PC-3 (cell line): ENCODE results near the gene SEC14L3. TPM values are rescaled to one million over a fixed set of nuclear protein-coding genes. Genes with fewer than 3 reads are reported as not detected.

Source experiments
- ATAC-seq: fragments of 200-7000 bp; cut with Tn5 transposase; 2 replicates; pipeline ENCODE4 v1.9.1; 2020; ENCODE audit warnings: mild to moderate bottlenecking, moderate library complexity
- BruUV-seq: library from RNA; stranded (reverse); fragments of 400-500 nt; replicated peaks from 2 replicates; lab custom pipeline; 2021; lab: Mats Ljungman, UMichigan
- CTCF ChIA-PET: fragments of 300-600 bp; sonication (Branson Sonifier 250); formaldehyde crosslinking; loops from one replicate; lab custom pipeline; 2022; ENCODE audit warnings: antibody characterized with exemption; lab: Charles Lee
- POLR2A ChIA-PET: fragments of 300-600 bp; sonication (Branson Sonifier 250); formaldehyde crosslinking; loops from one replicate; lab custom pipeline; 2022; ENCODE audit warnings: antibody characterized with exemption; ENCODE audit not compliant: unreplicated experiment; lab: Charles Lee
- DNase-seq: peaks from one replicate; pipeline ENCODE4 v3.0.0-alpha.2; 2015
- H2AFZ ChIP-seq: fragments of 300-600 bp; sonication (generic); 2 replicates; pipeline ENCODE4 v1.6.0; 2016; ENCODE audit warnings: antibody characterized with exemption, low read length
- H3F3A ChIP-seq: fragments of 300-600 bp; sonication (generic); one replicate; pipeline ENCODE4 v1.6.0; 2017; ENCODE audit warnings: antibody characterized with exemption, low read length, control low read depth, mild to moderate bottlenecking; ENCODE audit not compliant: unreplicated experiment
- H3K27ac ChIP-seq: fragments of 300-600 bp; sonication (generic); 2 replicates; pipeline ENCODE4 v1.5.1; 2016; ENCODE audit warnings: mild to moderate bottlenecking, low read length
- H3K27me3 ChIP-seq: fragments of 300-600 bp; sonication (generic); 2 replicates; pipeline ENCODE4 v1.6.1; 2016; ENCODE audit warnings: low read length, mixed read lengths
- H3K36me3 ChIP-seq: fragments of 300-600 bp; sonication (generic); 2 replicates; pipeline ENCODE4 v1.6.1; 2016; ENCODE audit warnings: low read depth, mixed run types, low read length, mixed read lengths
- H3K4me1 ChIP-seq: fragments of 300-600 bp; sonication (generic); 2 replicates; pipeline ENCODE4 v1.5.1; 2016; ENCODE audit warnings: low read length; ENCODE audit not compliant: insufficient read depth
- H3K4me2 ChIP-seq: fragments of 300-600 bp; sonication (generic); 2 replicates; pipeline ENCODE4 v1.6.0; 2016; ENCODE audit warnings: low read length
- H3K4me3 ChIP-seq: fragments of 300-600 bp; sonication (generic); 2 replicates; pipeline ENCODE4 v1.5.1; 2016; ENCODE audit warnings: mild to moderate bottlenecking, low read length, mixed read lengths
- H3K79me2 ChIP-seq: fragments of 300-600 bp; sonication (generic); 2 replicates; pipeline ENCODE4 v1.6.1; 2017; ENCODE audit warnings: low read length, mixed read lengths
- H3K9ac ChIP-seq: fragments of 300-600 bp; sonication (generic); 2 replicates; pipeline ENCODE4 v1.6.0; 2016; ENCODE audit warnings: mild to moderate bottlenecking, low read length
- H3K9me2 ChIP-seq: fragments of 300-600 bp; sonication (generic); replicated peaks from 2 replicates; pipeline ENCODE4 v1.6.1; 2016; ENCODE audit warnings: mixed run types, low read length, mixed read lengths
- H3K9me3 ChIP-seq: fragments of 300-600 bp; sonication (generic); 2 replicates; pipeline ENCODE4 v1.6.1; 2016; ENCODE audit warnings: low read length, mixed read lengths
- H4K20me1 ChIP-seq: fragments of 300-600 bp; sonication (generic); 2 replicates; pipeline ENCODE4 v1.6.1; 2016; ENCODE audit warnings: low read length, mixed read lengths
- EZH2 ChIP-seq: fragments of 300-600 bp; sonication (generic); IDR thresholded peaks from one replicate; pipeline ENCODE4 v1.6.1; 2017; ENCODE audit warnings: antibody characterized with exemption, mild to moderate bottlenecking, low read length; ENCODE audit not compliant: unreplicated experiment
- EZH2phosphoT487 ChIP-seq: fragments of 300-600 bp; sonication (generic); IDR thresholded peaks from 2 replicates; pipeline ENCODE4 v1.6.1; 2018; ENCODE audit warnings: mild to moderate bottlenecking, antibody characterized with exemption, low read length, borderline replicate concordance
- intact Hi-C: fragments of 100-400 bp; cut with micrococcal nuclease; formaldehyde crosslinking; loops from 2 replicates; pipeline ENCODE4 v1.9.0; 2023
- total RNA-seq: library from RNA; depleted of rRNA; stranded (reverse); fragments of >200 nt; gene quantifications from 2 replicates; pipeline ENCODE4 v1.2.3, GENCODE V29; 2014
- TF ChIP-seq, protein P1 (sequence below): fragments of 300-600 bp; sonication (generic); conservative IDR thresholded peaks from 2 replicates; pipeline ENCODE4 v1.5.1; 2017; ENCODE audit warnings: antibody characterized with exemption, low read depth, mild to moderate bottlenecking, low read length

The SEC14L3 gene
- total RNA-seq, 1 experiment from 2014 or later: not detected

GRCh38 chr22:30486661-30487115 lies 14.9 kb upstream of the SEC14L3 start:
- BruUV-seq: no TSS peak

DNA sequence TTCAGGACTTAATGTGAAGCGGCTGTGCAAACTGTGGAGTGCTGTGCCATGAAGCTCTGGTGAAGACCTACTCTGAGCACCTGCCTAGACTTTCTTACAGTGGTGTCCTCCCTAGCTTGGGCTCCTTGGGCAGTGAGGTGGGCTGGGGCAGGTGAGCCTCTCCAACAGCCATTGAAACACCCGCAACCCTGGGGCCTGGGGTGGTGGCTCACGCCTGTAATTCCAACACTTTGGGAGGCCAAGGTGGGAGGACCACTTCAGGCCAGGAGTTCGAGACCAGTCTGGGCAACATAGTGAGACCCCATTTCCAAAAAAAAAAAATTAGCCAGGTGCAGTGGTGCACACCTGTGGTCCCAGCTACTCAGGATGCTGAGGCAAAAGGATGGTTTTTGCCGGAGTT lies 14.3 kb upstream of the SEC14L3 start:
- no peaks in the 10 kb centered on the region for H4K20me1 ChIP-seq
- DNase-seq: no peak
- H3F3A ChIP-seq: no peaks in the 10 kb centered on the region
- H3K27me3 ChIP-seq: no peaks in the 10 kb centered on the region
- H3K27ac ChIP-seq: no peak overlapping the region
- no peaks in the 10 kb centered on the region for H3K9me2 ChIP-seq
- no peak for ATAC-seq
- no peaks in the 10 kb centered on the region for H3K36me3 ChIP-seq
- TF ChIP-seq, protein P1, sequence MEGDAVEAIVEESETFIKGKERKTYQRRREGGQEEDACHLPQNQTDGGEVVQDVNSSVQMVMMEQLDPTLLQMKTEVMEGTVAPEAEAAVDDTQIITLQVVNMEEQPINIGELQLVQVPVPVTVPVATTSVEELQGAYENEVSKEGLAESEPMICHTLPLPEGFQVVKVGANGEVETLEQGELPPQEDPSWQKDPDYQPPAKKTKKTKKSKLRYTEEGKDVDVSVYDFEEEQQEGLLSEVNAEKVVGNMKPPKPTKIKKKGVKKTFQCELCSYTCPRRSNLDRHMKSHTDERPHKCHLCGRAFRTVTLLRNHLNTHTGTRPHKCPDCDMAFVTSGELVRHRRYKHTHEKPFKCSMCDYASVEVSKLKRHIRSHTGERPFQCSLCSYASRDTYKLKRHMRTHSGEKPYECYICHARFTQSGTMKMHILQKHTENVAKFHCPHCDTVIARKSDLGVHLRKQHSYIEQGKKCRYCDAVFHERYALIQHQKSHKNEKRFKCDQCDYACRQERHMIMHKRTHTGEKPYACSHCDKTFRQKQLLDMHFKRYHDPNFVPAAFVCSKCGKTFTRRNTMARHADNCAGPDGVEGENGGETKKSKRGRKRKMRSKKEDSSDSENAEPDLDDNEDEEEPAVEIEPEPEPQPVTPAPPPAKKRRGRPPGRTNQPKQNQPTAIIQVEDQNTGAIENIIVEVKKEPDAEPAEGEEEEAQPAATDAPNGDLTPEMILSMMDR: no peak
- TF ChIP-seq EZH2phosphoT487 (no peak), EZH2 (no peak)
- intact Hi-C loops: no loop called here
- no peaks in the 10 kb centered on the region for H3K79me2 ChIP-seq
- no peak overlapping the region for H3K4me3 ChIP-seq
- no peak overlapping the region for H2AFZ ChIP-seq
- BruUV-seq: no TSS peak
- H3K9ac ChIP-seq: no peak overlapping the region
- ChIA-PET CTCF (interaction anchor here (0.5 to 0.6 kb wide), 2 partner anchors 30 to 59 kb away, joined by 3 to 7 read pairs; no protein-coding TSS in a partner anchor), POLR2A (no interaction called here)
- no peak overlapping the region for H3K4me2 ChIP-seq
- no peaks in the 10 kb centered on the region for H3K4me1 ChIP-seq
- H3K9me3 ChIP-seq: no peaks in the 10 kb centered on the region

More at GRCh38 chr22:30486661-30487115, 14.9 kb upstream of the SEC14L3 start:
- no peaks in the 10 kb centered on the region for H3K27me3 ChIP-seq
- TF ChIP-seq EZH2 (no peak), EZH2phosphoT487 (no peak)
- TF ChIP-seq, protein P1: no peak
- DNase-seq (no peak), ATAC-seq (no peak)
- no peaks in the 10 kb centered on the region for H4K20me1 ChIP-seq
- intact Hi-C loops: no loop called here
- H3K4me2 ChIP-seq: no peak overlapping the region
- H3K9ac ChIP-seq: no peak overlapping the region
- no peaks in the 10 kb centered on the region for H3K4me1 ChIP-seq
- no peaks in the 10 kb centered on the region for H3K79me2 ChIP-seq
- H3K9me3 ChIP-seq: no peaks in the 10 kb centered on the region
- H3K36me3 ChIP-seq: no peaks in the 10 kb centered on the region
- H3K4me3 ChIP-seq: no peak overlapping the region
- H3K9me2 ChIP-seq: no peaks in the 10 kb centered on the region
- no peak overlapping the region for H2AFZ ChIP-seq
- H3F3A ChIP-seq: no peaks in the 10 kb centered on the region
- ChIA-PET CTCF (interaction anchor here (0.5 kb wide), 1 partner anchor 30 kb away, joined by 7 read pairs; no protein-coding TSS in a partner anchor), POLR2A (no interaction called here)
- H3K27ac ChIP-seq: no peak overlapping the region

DNA sequence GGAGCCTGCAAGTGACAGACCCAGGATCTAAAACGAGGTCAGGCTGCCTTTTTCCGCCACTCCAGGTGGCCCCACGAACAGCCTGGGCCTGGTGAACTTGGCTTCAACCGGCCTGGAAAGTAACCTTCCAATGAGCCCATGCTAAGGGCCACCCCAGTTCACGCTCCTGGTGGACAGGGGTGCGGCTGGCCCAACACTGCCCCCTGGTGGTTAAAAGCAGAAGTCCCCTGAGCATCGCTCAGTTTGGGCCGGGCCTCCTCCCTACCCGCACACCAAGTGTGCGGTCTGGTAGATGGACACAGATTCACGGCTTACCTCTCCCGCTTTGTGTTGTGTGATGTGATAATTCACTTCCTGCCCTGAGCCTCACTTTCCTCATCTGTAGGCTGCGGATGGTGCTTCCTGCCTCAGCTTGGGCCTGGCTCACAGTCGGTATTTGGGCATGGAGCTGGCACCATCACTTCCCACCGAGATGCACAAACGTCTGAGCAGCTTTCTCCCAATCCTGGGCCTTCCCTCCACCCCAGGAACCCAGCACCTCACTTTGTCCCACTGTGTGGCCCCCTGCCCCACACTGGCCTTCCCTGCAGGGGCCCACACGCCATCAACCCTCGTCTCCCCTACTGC lies 13.7 kb upstream of the SEC14L3 start:
- H3K27me3 ChIP-seq: no peaks in the 10 kb centered on the region
- H2AFZ ChIP-seq: no peak overlapping the region
- no peaks in the 10 kb centered on the region for H3K79me2 ChIP-seq
- H4K20me1 ChIP-seq: no peaks in the 10 kb centered on the region
- ChIA-PET POLR2A (no interaction called here), CTCF (interaction anchor here (0.6 kb wide), 1 partner anchor 59 kb away, joined by 3 read pairs; no protein-coding TSS in a partner anchor)
- ATAC-seq (peak; percentile 95), DNase-seq (peak; percentile 59)
- H3K27ac ChIP-seq: no peak overlapping the region
- no TSS peak for BruUV-seq
- H3F3A ChIP-seq: no peaks in the 10 kb centered on the region
- no peaks in the 10 kb centered on the region for H3K9me3 ChIP-seq
- H3K4me3 ChIP-seq: no peak overlapping the region
- no peak overlapping the region for H3K9ac ChIP-seq
- H3K9me2 ChIP-seq: no peaks in the 10 kb centered on the region
- intact Hi-C loops: loop anchor here (1.0 kb wide), 1 partner anchor 94 kb away; no protein-coding TSS in a partner anchor
- TF ChIP-seq EZH2 (no peak), EZH2phosphoT487 (no peak)
- TF ChIP-seq, protein P1: peak; percentile 84
- no peaks in the 10 kb centered on the region for H3K36me3 ChIP-seq
- no peaks in the 10 kb centered on the region for H3K4me1 ChIP-seq
- H3K4me2 ChIP-seq: no peak overlapping the region
